ENCODE data around the gene GMNN.

GMNN gene

GRCh38 chr6:24822696-24823095 lies 48.0 kb downstream of the GMNN start:
- no peak for TF ChIP-seq FOXP2 (optimal IDR thresholded peaks at IDR 0.05; ENCODE audit: borderline replicate concordance, extremely low read depth, extremely low read length, insufficient read depth)
- no peak for TF ChIP-seq REST (IDR thresholded peaks at IDR 0.05; ENCODE audit: insufficient read depth in 1 of 2, low read depth in 2 of 2, low read length in 2 of 2)
- TF ChIP-seq SIN3A (IDR thresholded peaks at IDR 0.05; ENCODE audit: borderline replicate concordance, insufficient read depth, low read length), result no peak
- no peak for TF ChIP-seq POLR2AphosphoS5 (IDR thresholded peaks at IDR 0.05; ENCODE audit: low read depth, low read length)
- no peak for TF ChIP-seq TAF1 (IDR thresholded peaks at IDR 0.05; ENCODE audit: borderline replicate concordance, insufficient read depth, low read length)

GRCh38 chr6:24823185-24823584 lies 48.4 kb downstream of the GMNN start:
- TF ChIP-seq SIN3A (IDR thresholded peaks at IDR 0.05; ENCODE audit: borderline replicate concordance, insufficient read depth, low read length) (no peak), FOXP2 (optimal IDR thresholded peaks at IDR 0.05; ENCODE audit: borderline replicate concordance, extremely low read depth, extremely low read length, insufficient read depth) (no peak), TAF1 (IDR thresholded peaks at IDR 0.05; ENCODE audit: borderline replicate concordance, insufficient read depth, low read length) (no peak), REST (IDR thresholded peaks at IDR 0.05; ENCODE audit: insufficient read depth in 1 of 2, low read depth in 2 of 2, low read length in 2 of 2) (no peak), POLR2AphosphoS5 (IDR thresholded peaks at IDR 0.05; ENCODE audit: low read depth, low read length) (no peak)

GRCh38 chr6:24824142-24824938 lies 49.6 kb downstream of the GMNN start:
- TF ChIP-seq POLR2AphosphoS5 (IDR thresholded peaks at IDR 0.05; ENCODE audit: low read depth, low read length) (no peak), FOXP2 (optimal IDR thresholded peaks at IDR 0.05; ENCODE audit: borderline replicate concordance, extremely low read depth, extremely low read length, insufficient read depth) (no peak), SIN3A (IDR thresholded peaks at IDR 0.05; ENCODE audit: borderline replicate concordance, insufficient read depth, low read length) (no peak), REST (IDR thresholded peaks at IDR 0.05; ENCODE audit: insufficient read depth in 1 of 2, low read depth in 2 of 2, low read length in 2 of 2) (no peak), TAF1 (IDR thresholded peaks at IDR 0.05; ENCODE audit: borderline replicate concordance, insufficient read depth, low read length) (no peak)

- TF ChIP-seq FOXP2 (optimal IDR thresholded peaks at IDR 0.05; ENCODE audit: borderline replicate concordance, extremely low read depth, extremely low read length, insufficient read depth) (no peak), SIN3A (IDR thresholded peaks at IDR 0.05; ENCODE audit: borderline replicate concordance, insufficient read depth, low read length) (no peak), POLR2AphosphoS5 (IDR thresholded peaks at IDR 0.05; ENCODE audit: low read depth, low read length) (no peak), TAF1 (IDR thresholded peaks at IDR 0.05; ENCODE audit: borderline replicate concordance, insufficient read depth, low read length) (no peak), REST (IDR thresholded peaks at IDR 0.05; ENCODE audit: insufficient read depth in 1 of 2, low read depth in 2 of 2, low read length in 2 of 2) (no peak)
Measured at GRCh38 chr6:24825130-24825630, 50.4 kb downstream of the GMNN start.
